K562 treated with DMSO at 1 percent for 12 hours (cell line): ENCODE measurements around the gene CNKSR2. TPM values are rescaled to one million over a fixed set of nuclear protein-coding genes. Genes with fewer than 3 reads are reported as not detected.

Experiments used
- total RNA-seq: library from RNA; unstranded; fragments of 300-600 nt; gene quantifications from 2 replicates; pipeline ENCODE4 v1.2.3, GENCODE V29; 2022; ENCODE audit not compliant: insufficient read depth

The CNKSR2 gene
- total RNA-seq: not detected in 2 replicates

DNA sequence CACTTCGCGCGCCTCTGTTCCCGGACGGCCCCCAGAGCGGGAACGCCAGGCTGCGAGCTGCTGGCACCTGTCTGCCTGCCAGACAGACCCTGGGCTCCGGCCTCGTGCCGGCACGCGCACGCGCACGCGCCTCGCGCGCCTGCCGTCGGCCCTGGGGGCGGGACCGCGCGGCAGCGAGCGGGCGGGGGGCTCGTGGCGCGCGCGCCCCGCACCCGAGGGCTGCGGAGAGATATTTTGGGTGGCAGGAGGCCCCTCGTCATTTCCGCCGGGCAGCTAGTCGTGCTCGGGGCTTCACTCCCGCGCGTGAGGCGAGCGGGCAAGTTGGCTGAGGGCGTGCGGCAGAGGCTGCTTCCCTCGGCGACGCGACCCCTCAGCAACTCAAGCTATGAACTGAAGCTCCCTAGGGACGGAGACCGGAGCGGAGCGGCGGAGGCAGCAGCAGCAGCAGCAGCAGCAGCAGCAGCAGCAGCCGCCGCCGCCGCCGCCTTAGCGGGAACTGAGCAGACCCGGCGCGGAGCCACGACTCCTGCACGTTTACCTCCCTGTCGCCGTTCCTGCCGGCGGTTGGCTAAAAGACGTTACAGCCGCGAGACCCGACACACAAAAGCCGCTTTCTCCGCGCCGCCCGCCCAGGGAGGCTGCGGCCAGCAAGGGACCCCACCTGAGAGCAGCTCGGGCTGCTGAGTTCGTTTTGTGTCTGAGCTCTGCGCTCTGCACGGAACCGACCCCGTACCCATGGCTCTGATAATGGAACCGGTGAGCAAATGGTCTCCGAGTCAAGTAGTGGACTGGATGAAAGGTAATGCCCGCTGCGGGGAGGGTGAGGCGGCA lies at the start of gene CNKSR2:
Gene CNKSR2, plus strand, starts transcription at position 256 of the 831 bp plus-strand sequence. Its CDS starts 480 bp downstream, at position 736.

DNA sequence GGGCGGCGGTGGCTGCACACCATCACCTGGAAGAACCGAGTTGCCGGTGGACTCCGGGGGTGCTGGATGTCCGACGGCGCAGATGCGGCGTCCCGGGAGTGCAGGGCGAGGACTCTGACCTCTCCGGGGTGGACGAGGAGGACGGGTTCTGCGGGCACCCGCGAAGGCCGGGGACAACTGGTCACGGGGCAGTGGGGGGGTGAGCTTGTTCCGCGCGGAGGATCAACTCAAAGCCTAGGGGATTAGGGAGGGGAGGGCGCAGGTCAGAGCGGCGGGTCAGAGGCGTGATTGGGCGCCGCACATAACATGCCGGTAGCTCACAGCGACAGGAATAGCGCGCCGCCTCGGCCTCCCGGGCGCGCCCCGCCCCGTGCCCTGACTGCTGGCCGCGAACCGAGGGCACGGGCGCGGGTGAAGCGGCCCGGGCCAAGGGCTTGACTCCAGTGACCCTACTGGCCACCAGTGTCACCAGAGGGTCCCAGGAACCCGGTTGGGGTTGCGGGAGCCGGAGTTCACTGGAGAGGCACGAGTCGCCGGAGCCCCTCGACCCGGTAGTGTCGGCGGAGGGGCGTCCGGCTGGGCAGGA lies 284.0 kb downstream of the CNKSR2 start, which contains the start of gene KLHL34:
Gene KLHL34, minus strand, starts transcription at position 179 of the 586 bp plus-strand sequence. CDS start 542 bp downstream, outside the sequence.

